Stimulated activated CD8-positive, alpha-beta memory T cell treated with anti-CD3 and anti-CD28 coated beads, Interleukin-4, amount 100 ng/mL, for 1 hour (primary cell): ENCODE measurements around the gene NLRC5.

ENCODE experiments used
- DNase-seq, 2 donors: peaks; one replicate each; pipeline ENCODE4 v3.0.0-alpha.2; 2020; ENCODE audit warnings: low read depth in 2 of 2, low spot score in 1 of 2

NLRC5 gene

DNA sequence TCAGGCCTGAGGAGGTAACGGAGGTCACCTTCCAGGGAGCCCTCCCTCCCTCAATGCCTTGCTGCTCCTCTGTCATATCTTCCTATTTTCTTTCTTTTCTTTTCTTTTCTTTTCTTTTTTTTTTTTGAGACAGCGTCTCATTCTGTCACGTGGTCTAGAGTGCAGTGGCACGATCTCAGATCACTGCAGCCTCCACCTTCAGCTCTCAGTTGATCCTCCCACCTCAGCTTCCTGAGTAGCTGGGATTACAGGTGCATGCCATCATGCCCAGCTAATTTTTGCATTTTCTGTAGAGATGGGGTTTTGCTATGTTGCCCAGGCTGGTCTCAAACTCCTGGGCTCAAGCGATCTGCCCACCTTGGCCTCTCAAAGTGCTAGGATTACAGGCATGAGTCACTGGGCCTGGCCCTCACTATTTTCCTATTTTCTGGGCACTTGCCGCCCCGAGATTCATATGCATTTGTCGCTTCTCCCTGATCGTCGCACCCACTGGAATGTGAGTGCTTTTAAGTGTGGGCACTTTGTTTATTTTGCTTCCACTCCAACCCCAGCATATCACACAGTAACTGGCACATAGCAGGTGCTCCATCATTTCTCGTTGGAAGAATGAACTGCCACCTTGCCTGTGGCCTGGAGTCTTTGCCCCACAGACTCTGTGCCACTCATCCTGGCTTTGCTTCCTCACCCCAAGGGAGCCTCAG lies 134.8 kb downstream of the NLRC5 start:
- DNase-seq, result no peak

DNA sequence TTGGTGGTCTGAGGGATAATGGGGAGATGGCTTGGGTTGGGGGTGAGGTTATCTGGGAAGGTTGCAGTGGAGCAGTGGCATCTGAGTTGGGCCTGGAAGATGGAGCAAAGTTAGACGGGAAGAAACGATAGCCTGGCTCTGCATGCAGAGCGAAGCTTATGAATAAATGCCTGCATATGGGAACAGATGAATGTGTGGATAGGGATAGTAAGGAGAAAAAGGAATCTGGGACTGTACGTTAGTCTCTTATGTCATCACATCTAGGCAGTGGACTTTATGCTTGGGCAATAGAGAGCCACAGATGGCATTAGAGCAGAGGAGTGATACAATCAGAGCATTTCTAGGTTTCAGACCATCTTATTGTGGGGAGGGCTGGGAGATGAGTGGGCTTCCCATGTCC lies 136.0 kb downstream of the NLRC5 start:
- DNase-seq, result no peak

DNA sequence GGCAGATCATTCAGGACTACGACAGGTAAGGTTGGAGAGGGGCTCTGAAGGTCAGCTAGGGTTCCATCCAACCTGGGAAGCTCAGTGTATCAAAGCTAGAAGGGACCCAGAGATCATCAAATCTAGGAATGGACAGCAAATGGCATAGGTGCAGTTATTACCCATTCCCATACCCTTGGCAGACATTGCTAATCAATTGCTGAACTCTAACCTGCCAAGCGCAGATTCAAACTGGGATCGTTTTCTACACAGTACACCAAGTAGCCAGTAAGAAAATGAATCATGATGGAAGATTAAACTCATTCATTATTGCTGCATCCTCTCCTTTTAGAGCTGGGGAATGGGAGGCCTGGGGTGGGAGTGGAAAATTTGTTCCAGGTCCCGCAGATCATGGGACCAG lies 136.6 kb downstream of the NLRC5 start:
- DNase-seq, result no peak

DNA sequence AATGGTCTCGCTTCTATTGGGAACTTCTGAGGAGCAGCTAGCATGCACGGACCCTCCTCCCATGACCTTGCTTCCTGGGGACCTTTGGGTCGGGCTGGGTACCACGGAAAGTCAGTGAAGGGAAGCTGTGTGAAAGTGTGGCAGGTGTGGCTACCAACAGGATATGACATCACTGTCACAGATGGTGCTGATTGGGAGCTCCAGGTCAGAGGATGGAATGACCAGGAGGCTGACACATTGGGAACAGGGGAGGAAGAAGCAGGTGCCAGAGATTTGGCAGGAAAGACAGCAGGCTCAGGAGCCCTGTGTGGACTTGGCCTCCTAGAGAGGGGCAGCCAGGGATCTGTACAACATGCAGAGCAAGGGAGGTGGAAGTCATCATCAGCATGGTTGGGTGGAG lies 137.1 kb downstream of the NLRC5 start:
- DNase-seq, result no peak

DNA sequence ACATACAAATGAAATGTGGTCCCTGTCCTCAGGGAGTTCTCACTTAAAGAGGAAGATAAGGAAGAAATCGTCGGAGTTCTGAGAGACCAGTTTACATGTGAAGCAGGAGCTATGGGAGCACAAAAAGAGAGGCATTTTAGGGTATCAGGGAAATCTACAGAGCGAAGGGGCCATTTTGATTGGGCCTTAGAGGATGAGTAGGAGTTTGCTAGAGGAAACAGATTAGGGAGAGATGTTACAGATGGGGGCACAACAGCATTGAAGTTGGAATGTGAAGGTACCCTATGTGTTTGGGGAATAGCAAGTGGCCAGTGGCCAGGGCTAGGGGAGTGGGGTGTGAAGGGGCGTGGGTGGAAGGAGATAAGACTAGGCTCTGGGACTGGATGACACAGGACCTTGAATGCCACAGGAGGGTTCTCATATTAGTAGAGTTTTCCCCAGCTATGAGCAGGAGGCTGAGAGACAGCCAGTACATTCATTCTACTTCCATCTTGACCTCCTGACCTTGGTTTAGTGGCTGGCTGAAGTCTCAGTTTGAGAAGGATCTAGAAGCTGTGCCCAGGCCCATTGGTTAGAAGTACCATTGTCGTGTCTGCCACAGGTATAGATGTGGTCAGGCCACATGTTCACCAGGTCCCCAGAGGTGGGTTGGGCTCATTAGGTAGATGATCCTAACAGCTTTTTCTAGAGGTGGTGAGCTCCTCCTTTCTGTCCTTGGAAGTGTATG lies 137.8 kb downstream of the NLRC5 start:
- DNase-seq, result no peak

DNA sequence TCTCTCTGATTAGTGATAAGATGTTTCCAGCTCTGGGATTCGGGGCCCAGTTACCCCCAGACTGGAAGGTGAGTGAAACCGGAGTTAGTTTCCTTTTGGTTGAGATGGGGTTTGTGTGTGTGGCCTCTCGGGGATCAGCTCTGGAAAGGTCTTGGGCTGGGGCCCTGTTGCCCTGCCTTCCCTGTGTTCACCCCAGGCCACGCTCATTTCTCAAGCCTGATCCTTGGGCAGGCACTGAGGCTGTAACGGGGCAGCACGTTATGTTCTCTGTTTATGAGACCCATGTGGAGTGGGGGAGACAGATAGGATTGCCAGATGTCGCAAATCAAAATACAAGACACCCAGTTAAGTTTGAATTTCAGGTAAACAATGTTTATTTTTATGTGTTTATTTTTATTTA lies 138.5 kb downstream of the NLRC5 start:
- DNase-seq, result no peak

DNA sequence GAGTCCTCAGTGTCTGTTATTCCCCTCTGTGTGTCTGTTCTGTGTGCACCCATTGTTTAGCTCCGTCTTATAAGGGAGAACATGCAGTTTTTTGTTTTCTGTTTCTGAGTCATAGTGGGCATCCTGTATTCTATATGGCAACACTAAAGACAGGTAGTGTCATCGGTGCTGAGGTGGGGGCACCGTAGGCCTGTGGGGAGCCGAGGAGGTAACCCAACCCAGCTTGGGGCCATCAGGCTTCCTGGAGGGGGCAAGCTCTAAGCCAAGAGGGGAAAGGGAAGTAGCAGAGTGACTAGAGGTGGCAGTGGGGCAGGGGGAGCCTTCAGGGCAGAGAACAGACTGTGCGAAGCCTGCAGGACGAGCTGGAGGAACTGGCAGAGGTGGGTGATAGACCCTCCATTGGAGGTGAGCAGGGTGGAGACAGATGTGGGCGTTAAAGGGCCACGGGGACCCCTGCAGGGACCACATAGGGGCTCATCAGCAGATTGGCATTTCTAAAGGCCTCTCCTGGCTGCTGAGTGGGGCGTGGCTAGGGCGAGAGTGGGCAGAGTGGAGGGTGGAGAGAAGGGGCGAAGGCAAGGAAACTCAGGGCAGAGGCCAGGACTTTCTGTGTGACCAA lies 139.5 kb downstream of the NLRC5 start:
- peak in 1 of 2 donors; percentile 33 for DNase-seq

DNA sequence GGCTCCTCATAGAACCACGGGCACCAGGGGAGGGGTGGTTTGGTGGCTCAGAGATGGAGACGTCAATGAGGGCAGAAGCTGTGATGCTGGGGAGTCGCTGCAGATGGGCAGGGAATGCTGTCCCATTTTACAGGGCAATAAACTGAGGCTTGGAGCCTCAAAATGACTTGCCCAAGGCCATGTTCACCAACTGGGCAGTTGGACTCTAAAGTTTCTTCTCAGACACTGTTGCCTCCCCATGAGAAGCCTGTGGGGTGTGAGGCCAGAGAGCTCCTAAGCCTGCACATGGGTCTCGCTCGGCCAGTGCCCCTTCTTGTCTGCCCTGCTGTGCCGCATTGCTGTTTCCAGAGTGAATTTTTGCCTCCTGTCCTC lies 141.6 kb downstream of the NLRC5 start:
- no peak for DNase-seq

DNA sequence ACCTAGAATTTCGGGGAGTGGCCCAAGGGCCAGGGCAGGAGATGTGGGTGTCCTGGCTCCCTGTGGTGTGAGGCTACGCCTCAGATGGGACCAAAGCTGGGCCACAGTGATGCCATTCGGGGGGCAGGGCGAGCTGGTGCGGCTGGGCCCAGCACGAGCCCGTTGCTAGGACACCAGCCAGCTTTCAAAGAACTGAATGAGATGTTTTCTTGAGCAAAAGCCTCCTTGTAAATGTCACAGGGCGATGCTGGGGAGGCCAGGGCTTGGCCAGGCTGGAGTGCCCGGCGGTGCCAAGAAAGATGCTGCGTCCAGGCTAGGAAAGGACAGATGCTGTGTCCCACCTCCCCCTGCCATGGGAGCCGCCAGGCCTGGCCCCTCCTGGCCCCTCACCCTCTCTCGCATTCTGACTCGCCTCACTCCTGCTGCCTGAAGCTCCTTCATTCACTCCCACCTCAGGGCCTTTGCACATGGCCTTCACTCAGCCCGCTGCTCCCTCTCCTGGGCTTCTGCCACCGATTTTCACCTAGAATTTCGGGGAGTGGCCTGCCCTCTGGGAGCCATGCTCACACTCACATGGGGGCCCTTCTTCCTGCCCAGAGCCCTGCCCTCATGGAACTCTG lies 142.1 kb downstream of the NLRC5 start:
- no peak for DNase-seq

DNA sequence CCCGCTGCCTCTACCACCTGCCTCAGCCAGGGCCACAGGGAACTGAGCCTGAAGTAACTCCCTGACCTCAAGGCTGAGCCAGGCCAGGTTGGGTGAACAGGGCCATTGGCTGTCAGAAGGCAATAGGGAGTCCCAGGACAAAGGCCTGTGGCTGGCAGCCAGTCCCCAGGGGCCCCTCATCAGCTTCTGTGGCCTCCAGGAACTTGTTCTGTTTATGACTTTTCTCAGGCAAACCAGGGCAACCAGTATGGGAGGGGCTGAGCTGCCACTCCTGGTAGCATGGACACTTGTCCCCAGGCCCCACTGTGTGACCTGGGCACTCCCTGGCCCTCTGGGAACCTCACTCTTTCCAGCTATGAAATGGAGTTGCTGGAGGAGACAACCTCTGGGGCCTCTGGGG lies 143.1 kb downstream of the NLRC5 start:
- no peak for DNase-seq

DNA sequence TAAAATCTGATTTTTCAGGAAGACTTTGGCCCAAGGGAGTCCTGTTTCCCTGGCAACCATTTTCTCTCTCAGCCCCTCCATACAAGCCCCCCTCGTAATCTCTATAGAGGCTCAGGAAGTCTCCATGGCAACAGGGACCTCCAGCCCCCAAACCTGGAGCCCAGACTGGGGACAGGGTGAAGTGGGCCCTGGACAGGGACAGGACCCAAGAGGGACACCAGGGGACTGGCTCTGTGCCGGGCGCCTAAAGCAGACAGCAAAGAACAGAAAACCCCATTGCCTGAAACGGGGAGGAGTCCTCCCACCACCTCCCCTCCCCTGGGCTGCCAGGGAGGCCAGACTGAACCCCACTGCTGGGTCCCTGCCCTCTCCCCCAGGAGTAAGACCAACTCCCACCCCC lies 143.7 kb downstream of the NLRC5 start:
- no peak for DNase-seq
